ENCODE measurements around the gene KCNIP4.

DNA sequence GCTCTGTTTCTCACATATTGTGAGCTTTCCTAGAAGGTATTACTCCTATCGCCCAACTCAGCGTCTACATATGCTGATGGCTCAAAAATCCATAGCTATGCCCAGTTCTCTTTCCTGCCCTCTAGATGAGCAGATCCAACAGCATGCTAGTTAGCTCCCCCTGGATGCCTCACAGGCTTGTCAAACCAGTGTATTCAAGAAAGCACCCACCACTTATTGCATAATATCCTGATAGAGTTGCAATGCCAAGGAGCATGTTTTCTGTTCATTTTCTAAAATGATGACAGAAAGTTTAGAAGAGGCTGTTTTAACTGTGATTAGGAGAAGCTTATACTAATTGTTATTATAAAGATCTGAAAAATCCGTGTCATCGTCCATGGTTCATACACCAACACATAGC is 1250.2 kb downstream of the KCNIP4 start:
- TF ChIP-seq EZH2 (IDR thresholded peaks at IDR 0.05) (no peak), CTCF (IDR thresholded peaks at IDR 0.05) (no peak)
